ENCODE results near the gene SMARCA4. TPM values are rescaled to one million over a fixed set of nuclear protein-coding genes. Genes with fewer than 3 reads are reported as not detected.

Gene SMARCA4
- total and polyA plus RNA-seq, 7 experiments from 2014 or later, result 11.8 to 126 (median 102) TPM

- DNase-seq (no peak), ATAC-seq (no peak)
- H3K4me1 Mint-ChIP-seq, result peaks cover 0 to 2% (median 0%) of the 10 kb centered on the region in 7 donors
- no peaks in the 10 kb centered on the region for H3K9me3 ChIP-seq (ENCODE audit: control insufficient read depth in 2 of 3, low read length in 3 of 3)
- H3K27me3 ChIP-seq (ENCODE audit: control insufficient read depth in 2 of 2, insufficient read depth in 2 of 2, low read length in 2 of 2), result no peaks in the 10 kb centered on the region
- ChIA-PET POLR2A (no interaction called here), CTCF (no interaction called here)
- H3K36me3 ChIP-seq (ENCODE audit: control insufficient read depth in 2 of 3, insufficient read depth in 3 of 3, low read length in 3 of 3), result peaks cover 0 to 72% (median 8%) of the 10 kb centered on the region in 3 experiments
- H3K27me3 Mint-ChIP-seq, result no peaks in the 10 kb centered on the region
- no peak overlapping the region for H3K27ac Mint-ChIP-seq
- H3K36me3 Mint-ChIP-seq, result peaks cover 0 to 12% (median 2%) of the 10 kb centered on the region in 5 donors
- no peak overlapping the region for H3K27ac ChIP-seq (ENCODE audit: low read depth, low read length)
- no peaks in the 10 kb centered on the region for H3K4me1 ChIP-seq (ENCODE audit: control insufficient read depth in 2 of 2, insufficient read depth in 2 of 2, low read length in 2 of 2)
- no peak overlapping the region for H3K4me3 Mint-ChIP-seq
- no peak overlapping the region for H3K4me3 ChIP-seq (ENCODE audit: low read length)
- H3K9me3 Mint-ChIP-seq, result peaks cover 0 to 1% (median 0%) of the 10 kb centered on the region in 11 donors
- intact Hi-C loops (cut with micrococcal nuclease), result no loop called here
Observed at GRCh38 chr19:10916602-10917001, 44.2 kb upstream of the SMARCA4 start.

GRCh38 chr19:10918359-10918758, 42.5 kb upstream of the SMARCA4 start:
- Mint-ChIP-seq H3K27ac (no peak overlapping the region), H3K9me3 (peaks cover 0 to 1% (median 0%) of the 10 kb centered on the region in 11 donors), H3K36me3 (peaks cover 0 to 8% (median 0%) of the 10 kb centered on the region in 5 donors), H3K4me3 (no peak overlapping the region), H3K27me3 (no peaks in the 10 kb centered on the region), H3K4me1 (peaks cover 0 to 2% (median 0%) of the 10 kb centered on the region in 7 donors)
- Histone ChIP-seq H3K4me1 (ENCODE audit: control insufficient read depth in 2 of 2, insufficient read depth in 2 of 2, low read length in 2 of 2) (no peaks in the 10 kb centered on the region), H3K9me3 (ENCODE audit: control insufficient read depth in 2 of 3, low read length in 3 of 3) (no peaks in the 10 kb centered on the region), H3K4me3 (ENCODE audit: low read length) (no peak overlapping the region), H3K36me3 (ENCODE audit: control insufficient read depth in 2 of 3, insufficient read depth in 3 of 3, low read length in 3 of 3) (peaks cover 0 to 74% (median 3%) of the 10 kb centered on the region in 3 experiments), H3K27ac (ENCODE audit: low read depth, low read length) (no peak overlapping the region), H3K27me3 (ENCODE audit: control insufficient read depth in 2 of 2, insufficient read depth in 2 of 2, low read length in 2 of 2) (no peaks in the 10 kb centered on the region)
- POLR2A ChIA-PET, result interaction anchor here (1.2 kb wide), 1 partner anchor 46 kb away, joined by 3 read pairs; no protein-coding TSS in a partner anchor
- ATAC-seq, result no peak
- DNase-seq, result no peak
- intact Hi-C loops (cut with micrococcal nuclease), result no loop called here
- CTCF ChIA-PET, result interaction anchor here (1.5 kb wide), 1 partner anchor 24 kb away, joined by 3 read pairs; no protein-coding TSS in a partner anchor

GRCh38 chr19:10919352-10920287, 41.2 kb upstream of the SMARCA4 start:
- ATAC-seq (no peak), DNase-seq (no peak)
- peaks cover 0 to 1% (median 0%) of the 10 kb centered on the region in 11 donors for H3K9me3 Mint-ChIP-seq
- peaks cover 0 to 13% (median 0%) of the 10 kb centered on the region in 5 donors for H3K36me3 Mint-ChIP-seq
- ChIA-PET CTCF (no interaction called here), POLR2A (no interaction called here)
- Histone ChIP-seq H3K27ac (ENCODE audit: low read depth, low read length) (no peak overlapping the region), H3K36me3 (ENCODE audit: control insufficient read depth in 2 of 3, insufficient read depth in 3 of 3, low read length in 3 of 3) (peaks cover 0 to 77% (median 3%) of the 10 kb centered on the region in 3 experiments), H3K4me1 (ENCODE audit: control insufficient read depth in 2 of 2, insufficient read depth in 2 of 2, low read length in 2 of 2) (no peaks in the 10 kb centered on the region), H3K4me3 (ENCODE audit: low read length) (no peak overlapping the region), H3K27me3 (ENCODE audit: control insufficient read depth in 2 of 2, insufficient read depth in 2 of 2, low read length in 2 of 2) (no peaks in the 10 kb centered on the region), H3K9me3 (ENCODE audit: control insufficient read depth in 2 of 3, low read length in 3 of 3) (no peaks in the 10 kb centered on the region)
- intact Hi-C loops (cut with micrococcal nuclease), result no loop called here
- peak overlapping the region in 1 of 9 donors; percentile 65 for H3K27ac Mint-ChIP-seq
- H3K27me3 Mint-ChIP-seq, result no peaks in the 10 kb centered on the region
- no peak overlapping the region for H3K4me3 Mint-ChIP-seq
- H3K4me1 Mint-ChIP-seq, result peaks cover 0 to 4% (median 0%) of the 10 kb centered on the region in 7 donors

GRCh38 chr19:10920288-10920655, 40.6 kb upstream of the SMARCA4 start:
- no peak for DNase-seq
- no peak overlapping the region for H3K4me3 ChIP-seq (ENCODE audit: low read length)
- no peak overlapping the region for H3K27ac ChIP-seq (ENCODE audit: low read depth, low read length)
- H3K36me3 ChIP-seq (ENCODE audit: control insufficient read depth in 2 of 3, insufficient read depth in 3 of 3, low read length in 3 of 3), result peaks cover 0 to 74% (median 3%) of the 10 kb centered on the region in 3 experiments
- Mint-ChIP-seq H3K36me3 (peaks cover 0 to 13% (median 0%) of the 10 kb centered on the region in 5 donors), H3K9me3 (peaks cover 0 to 1% (median 0%) of the 10 kb centered on the region in 11 donors), H3K4me1 (peaks cover 0 to 4% (median 0%) of the 10 kb centered on the region in 7 donors), H3K4me3 (no peak overlapping the region), H3K27ac (no peak overlapping the region), H3K27me3 (no peaks in the 10 kb centered on the region)
- ChIA-PET CTCF (no interaction called here), POLR2A (no interaction called here)
- no peaks in the 10 kb centered on the region for H3K27me3 ChIP-seq (ENCODE audit: control insufficient read depth in 2 of 2, insufficient read depth in 2 of 2, low read length in 2 of 2)
- intact Hi-C loops (cut with micrococcal nuclease), result no loop called here
- no peak for ATAC-seq
- H3K4me1 ChIP-seq (ENCODE audit: control insufficient read depth in 2 of 2, insufficient read depth in 2 of 2, low read length in 2 of 2), result no peaks in the 10 kb centered on the region
- no peaks in the 10 kb centered on the region for H3K9me3 ChIP-seq (ENCODE audit: control insufficient read depth in 2 of 3, low read length in 3 of 3)

GRCh38 chr19:10920781-10921180, 40.0 kb upstream of the SMARCA4 start:
- Histone ChIP-seq H3K27me3 (ENCODE audit: control insufficient read depth in 2 of 2, insufficient read depth in 2 of 2, low read length in 2 of 2) (no peaks in the 10 kb centered on the region), H3K27ac (ENCODE audit: low read depth, low read length) (no peak overlapping the region), H3K4me3 (ENCODE audit: low read length) (no peak overlapping the region), H3K36me3 (ENCODE audit: control insufficient read depth in 2 of 3, insufficient read depth in 3 of 3, low read length in 3 of 3) (peaks cover 0 to 75% (median 3%) of the 10 kb centered on the region in 3 experiments), H3K4me1 (ENCODE audit: control insufficient read depth in 2 of 2, insufficient read depth in 2 of 2, low read length in 2 of 2) (no peaks in the 10 kb centered on the region), H3K9me3 (ENCODE audit: control insufficient read depth in 2 of 3, low read length in 3 of 3) (no peaks in the 10 kb centered on the region)
- Mint-ChIP-seq H3K27me3 (no peaks in the 10 kb centered on the region), H3K4me1 (peaks cover 0 to 7% (median 0%) of the 10 kb centered on the region in 7 donors), H3K27ac (no peak overlapping the region), H3K4me3 (no peak overlapping the region), H3K9me3 (peaks cover 0 to 1% (median 0%) of the 10 kb centered on the region in 11 donors), H3K36me3 (peaks cover 0 to 13% (median 0%) of the 10 kb centered on the region in 5 donors)
- no peak for ATAC-seq
- no peak for DNase-seq
- POLR2A ChIA-PET, result no interaction called here
- CTCF ChIA-PET, result no interaction called here
- intact Hi-C loops (cut with micrococcal nuclease), result no loop called here

GRCh38 chr19:10921199-10921909, 39.5 kb upstream of the SMARCA4 start:
- Mint-ChIP-seq H3K27me3 (no peaks in the 10 kb centered on the region), H3K4me1 (peaks cover 0 to 7% (median 0%) of the 10 kb centered on the region in 7 donors), H3K36me3 (peaks cover 0 to 13% (median 0%) of the 10 kb centered on the region in 5 donors), H3K4me3 (no peak overlapping the region), H3K27ac (no peak overlapping the region), H3K9me3 (peaks cover 0 to 1% (median 0%) of the 10 kb centered on the region in 11 donors)
- intact Hi-C loops (cut with micrococcal nuclease), result no loop called here
- peaks cover 0 to 73% (median 3%) of the 10 kb centered on the region in 3 experiments for H3K36me3 ChIP-seq (ENCODE audit: control insufficient read depth in 2 of 3, insufficient read depth in 3 of 3, low read length in 3 of 3)
- ATAC-seq, result no peak
- DNase-seq, result no peak
- no peaks in the 10 kb centered on the region for H3K9me3 ChIP-seq (ENCODE audit: control insufficient read depth in 2 of 3, low read length in 3 of 3)
- H3K27ac ChIP-seq (ENCODE audit: low read depth, low read length), result no peak overlapping the region
- H3K27me3 ChIP-seq (ENCODE audit: control insufficient read depth in 2 of 2, insufficient read depth in 2 of 2, low read length in 2 of 2), result no peaks in the 10 kb centered on the region
- H3K4me1 ChIP-seq (ENCODE audit: control insufficient read depth in 2 of 2, insufficient read depth in 2 of 2, low read length in 2 of 2), result no peaks in the 10 kb centered on the region
- ChIA-PET POLR2A (no interaction called here), CTCF (no interaction called here)
- H3K4me3 ChIP-seq (ENCODE audit: low read length), result no peak overlapping the region

Measured in naive thymus-derived CD4-positive, alpha-beta T cell (primary cell).